NCI-H128 (cell line): ENCODE results near the gene TMEM81.

Source experiments
- DNase-seq: peaks from one replicate; lab custom pipeline; 2025; ENCODE audit not compliant: unreplicated experiment; lab: John Stamatoyannopoulos, UW

Gene TMEM81

GRCh38 chr1:205061227-205061626 lies 23.0 kb downstream of the TMEM81 start:
- no peak for DNase-seq

- no peak for DNase-seq
Observed at GRCh38 chr1:205060746-205061145, 23.5 kb downstream of the TMEM81 start.

GRCh38 chr1:205059660-205060059 lies 24.6 kb downstream of the TMEM81 start:
- DNase-seq, result no peak

GRCh38 chr1:205058853-205059252 lies 25.4 kb downstream of the TMEM81 start:
- DNase-seq, result no peak

GRCh38 chr1:205057808-205058575 lies 26.3 kb downstream of the TMEM81 start:
- no peak for DNase-seq

GRCh38 chr1:205056956-205057568 lies 27.2 kb downstream of the TMEM81 start:
- no peak for DNase-seq

GRCh38 chr1:205056188-205056611 lies 28.1 kb downstream of the TMEM81 start:
- no peak for DNase-seq

- DNase-seq, result no peak
Observed at GRCh38 chr1:205054013-205054412, 30.2 kb downstream of the TMEM81 start.

- DNase-seq, result no peak
Observed at GRCh38 chr1:205053296-205053695, 31.0 kb downstream of the TMEM81 start.

GRCh38 chr1:205052690-205053089 lies 31.6 kb downstream of the TMEM81 start:
- DNase-seq, result no peak

- no peak for DNase-seq
Observed at GRCh38 chr1:205049479-205049878, 34.8 kb downstream of the TMEM81 start.

- DNase-seq, result no peak
Observed at GRCh38 chr1:205048382-205048781, 35.9 kb downstream of the TMEM81 start.

- DNase-seq, result no peak
Observed at GRCh38 chr1:205047764-205048231, 36.5 kb downstream of the TMEM81 start.

- no peak for DNase-seq
Observed at GRCh38 chr1:205046870-205047269, 37.4 kb downstream of the TMEM81 start.

- no peak for DNase-seq
Observed at GRCh38 chr1:205045146-205045545, 39.1 kb downstream of the TMEM81 start.

- DNase-seq, result no peak
Observed at GRCh38 chr1:205044741-205045140, 39.5 kb downstream of the TMEM81 start.

GRCh38 chr1:205043866-205044265 lies 40.4 kb downstream of the TMEM81 start:
- DNase-seq, result no peak

- DNase-seq, result no peak
Observed at GRCh38 chr1:205042911-205043806, 41.1 kb downstream of the TMEM81 start, which contains the start of gene CNTN2. CNTN2 (plus strand) TSS chr1:205043212; CDS start chr1:205053186, 9,974 bp downstream.

GRCh38 chr1:205041998-205042910 lies 42.0 kb downstream of the TMEM81 start:
- DNase-seq, result no peak

GRCh38 chr1:205041001-205041715 lies 43.1 kb downstream of the TMEM81 start:
- no peak for DNase-seq
